HepG2 (cell line): ENCODE data around the gene AGR2. TPM values are rescaled to one million over a fixed set of nuclear protein-coding genes. Genes with fewer than 3 reads are reported as not detected.

Experiments
- ATAC-seq: fragments of 200-7000 bp; cut with Tn5 transposase; 3 replicates; pipeline ENCODE4 v1.9.1; 2020; ENCODE audit warnings: mild to moderate bottlenecking, moderate library complexity
- BruUV-seq: library from RNA; stranded (reverse); fragments of 400-500 nt; replicated peaks from 2 replicates; lab custom pipeline; 2021; lab: Mats Ljungman, UMichigan
- CTCF ChIA-PET: fragments of 300-600 bp; formaldehyde crosslinking; extraction: SDS; loops from one replicate; lab custom pipeline; 2021; ENCODE audit warnings: low total read pairs, inconsistent platforms, low intra/inter-chr PET ratio; lab: Yijun Ruan, JAX
- POLR2A ChIA-PET: fragments of 350-600 bp; sonication (Branson Sonifier 250); formaldehyde crosslinking; loops from one replicate; lab custom pipeline; 2020; ENCODE audit warnings: antibody characterized with exemption, inconsistent platforms; lab: Yijun Ruan, JAX
- DNase-seq: peaks from one replicate; pipeline ENCODE4 v3.0.0-alpha.2; 2015; ENCODE audit warnings: low spot score
- FAIRE-seq: peaks from 3 replicates; lab custom pipeline; 2011; peaks lifted over from hg19 to GRCh38; lab: Jason Lieb, UNC
- H2AFZ ChIP-seq: one replicate; pipeline ENCODE4 v1.6.1; 2011; ENCODE audit warnings: low read length, inconsistent platforms
- H3K27ac ChIP-seq: fragments of 300-600 bp; 3 replicates; pipeline ENCODE4 v1.8.0; 2011; ENCODE audit warnings: mixed run types, mild to moderate bottlenecking, mixed read lengths, low read length, inconsistent platforms; ENCODE audit not compliant: insufficient read depth; ENCODE audit errors: extremely low read length
- H3K27me3 ChIP-seq, 2 experiments: fragments of 200-600 bp in 1 of 2; 2 replicates in 1 of 2; 3 replicates in 1 of 2; pipeline versions ENCODE4 v1.6.0 to v1.8.0; 2011; ENCODE audit warnings: low read length in 2 of 2, mild to moderate bottlenecking in 2 of 2, moderate library complexity in 2 of 2, inconsistent platforms in 1 of 2; ENCODE audit not compliant: insufficient read depth in 2 of 2, control insufficient read depth in 1 of 2
- H3K36me3 ChIP-seq, 2 experiments: fragments of 200-600 bp in 1 of 2; replicated peaks in 1 of 2; 2 replicates in 1 of 2; 3 replicates in 1 of 2; pipeline versions ENCODE4 v1.5.1 to v1.8.0; 2011; ENCODE audit warnings: low read length in 2 of 2, inconsistent platforms in 1 of 2; ENCODE audit not compliant: insufficient read depth in 2 of 2, control insufficient read depth in 1 of 2
- H3K4me1 ChIP-seq: 2 replicates; pipeline ENCODE4 v1.5.1; 2012; ENCODE audit warnings: low read length, inconsistent platforms; ENCODE audit not compliant: insufficient read depth
- H3K4me2 ChIP-seq: 2 replicates; pipeline ENCODE4 v1.6.0; 2011; ENCODE audit warnings: low read depth, low read length, inconsistent platforms
- H3K4me3 ChIP-seq, 3 experiments: fragments of 200-600 bp in 1 of 3; sonication (generic), shearing (Covaris generic) in 1 of 3; replicated peaks in 1 of 3; 2 replicates each; pipeline ENCODE4 v1.5.1; 2011 to 2016; ENCODE audit warnings: low read length in 3 of 3, inconsistent platforms in 2 of 3, low read depth in 2 of 3, mild to moderate bottlenecking in 2 of 3, control low read depth in 1 of 3, mixed read lengths in 1 of 3; ENCODE audit not compliant: insufficient read depth in 1 of 3
- H3K79me2 ChIP-seq: one replicate; pipeline ENCODE4 v1.6.1; 2011; ENCODE audit warnings: low read length, inconsistent platforms; ENCODE audit not compliant: insufficient read depth
- H3K9ac ChIP-seq: 2 replicates; pipeline ENCODE4 v1.6.0; 2011; ENCODE audit warnings: mild to moderate bottlenecking, low read depth, low read length, inconsistent platforms; ENCODE audit not compliant: insufficient read depth
- H3K9me3 ChIP-seq: 2 replicates; pipeline ENCODE4 v1.5.1; 2012; ENCODE audit warnings: mild to moderate bottlenecking, low read length
- H4K20me1 ChIP-seq: 2 replicates; pipeline ENCODE4 v1.6.0; 2011; ENCODE audit warnings: inconsistent platforms, mild to moderate bottlenecking, low read length, moderate library complexity; ENCODE audit not compliant: insufficient read depth
- ERF ChIP-seq: IDR thresholded peaks from 2 replicates; pipeline ENCODE4 v1.6.1; 2018; ENCODE audit warnings: missing biosample characterization, missing genetic modification reagents
- HCFC1 ChIP-seq: fragments of 150-350 bp; IDR thresholded peaks from 2 replicates; pipeline ENCODE4 v1.6.1; 2014; ENCODE audit warnings: low read depth, low read length
- KLF6 ChIP-seq: IDR thresholded peaks from 2 replicates; pipeline ENCODE4 v1.8.0; 2016; ENCODE audit warnings: missing biosample characterization, missing genetic modification reagents
- MXI1 ChIP-seq: IDR thresholded peaks from 3 replicates; pipeline ENCODE4 v1.6.1; 2012; ENCODE audit warnings: low read depth, low read length, inconsistent platforms, borderline replicate concordance
- NAIF1 ChIP-seq: sonication (generic); formaldehyde crosslinking; IDR thresholded peaks from 2 replicates; pipeline ENCODE4 v1.5.0; 2020; ENCODE audit warnings: mild to moderate bottlenecking, missing genetic modification reagents, borderline replicate concordance
- SRF ChIP-seq: IDR thresholded peaks from 2 replicates; pipeline ENCODE4 v1.6.1; 2011; ENCODE audit warnings: mild to moderate bottlenecking, low read depth, low read length, moderate library complexity
- ZBTB46 ChIP-seq: sonication (generic); formaldehyde crosslinking; IDR thresholded peaks from 2 replicates; pipeline ENCODE4 v1.4.0; 2020; ENCODE audit warnings: mild to moderate bottlenecking, missing genetic modification reagents, borderline replicate concordance
- ZFAT ChIP-seq: sonication (generic); formaldehyde crosslinking; conservative IDR thresholded peaks from 2 replicates; pipeline ENCODE4 v1.8.1; 2023; ENCODE audit warnings: missing genetic modification reagents, inconsistent platforms
- ZNF292 ChIP-seq: sonication (generic); formaldehyde crosslinking; IDR thresholded peaks from 2 replicates; pipeline ENCODE4 v1.8.1; 2022; ENCODE audit warnings: mild to moderate bottlenecking, low read depth, missing genetic modification reagents, borderline replicate concordance
- ZSCAN30 ChIP-seq: sonication (generic); formaldehyde crosslinking; IDR thresholded peaks from 2 replicates; pipeline ENCODE4 v1.5.0; 2020; ENCODE audit warnings: mild to moderate bottlenecking, missing genetic modification reagents
- WGBS: methylation state at CpG from one replicate; pipeline ENCODE4 v1.1.6; 2017; ENCODE audit warnings: low lambda C conversion rate; 5-methylcytosine and 5-hydroxymethylcytosine counted together
- in situ Hi-C: cut with HindIII; loops from 2 replicates; pipeline ENCODE4 v1.10.0; 2017; ENCODE audit warnings: low pct_unique_long_range_greater_than_20kb; ENCODE audit not compliant: extremely low pct_ligation_motif_present
- intact Hi-C: fragments of 100-400 bp; cut with micrococcal nuclease; formaldehyde crosslinking; loops from one replicate; pipeline ENCODE4 v1.10.0; 2022; ENCODE audit not compliant: unreplicated experiment
- polyA plus RNA-seq, 8 experiments: library from polyadenylated mRNA; depleted of rRNA in 3 of 8; stranded (reverse) in 7 of 8; unstranded in 1 of 8; fragments of >200 nt; fragmentation: Illumina TruSeq in 4 of 8; extraction: Trizol in 4 of 8; gene quantifications; 2 replicates each; pipeline versions ENCODE4 v1.2.1 to v1.2.3, GENCODE V29; 2011 to 2016; ENCODE audit warnings: low read depth in 4 of 8, missing spikeins in 1 of 8, mixed read lengths in 1 of 8; ENCODE audit not compliant: insufficient read depth in 1 of 8
- total RNA-seq, 5 experiments: library from RNA; depleted of rRNA; stranded (reverse); fragments of >200 nt; fragmentation: Illumina TruSeq; extraction: Trizol; gene quantifications; 2 replicates each; pipeline ENCODE4 v1.2.3, GENCODE V29; 2016; ENCODE audit warnings: low read depth in 1 of 5
- TF ChIP-seq, protein P1 (sequence below): sonication (generic); formaldehyde crosslinking; IDR thresholded peaks from 2 replicates; pipeline ENCODE4 v1.4.0; 2020; ENCODE audit warnings: missing genetic modification reagents
- TF ChIP-seq, protein P2 (sequence below): IDR thresholded peaks from 2 replicates; pipeline ENCODE4 v1.6.1; 2018; ENCODE audit warnings: missing genetic modification reagents, mild to moderate bottlenecking, missing compliant biosample characterization

AGR2 gene
- total and polyA plus RNA-seq, 2 of the 13 experiments (the other 11 are each of a cell fraction or from before 2014, with no cell fraction given), result 1.7 to 2.9 TPM

DNA sequence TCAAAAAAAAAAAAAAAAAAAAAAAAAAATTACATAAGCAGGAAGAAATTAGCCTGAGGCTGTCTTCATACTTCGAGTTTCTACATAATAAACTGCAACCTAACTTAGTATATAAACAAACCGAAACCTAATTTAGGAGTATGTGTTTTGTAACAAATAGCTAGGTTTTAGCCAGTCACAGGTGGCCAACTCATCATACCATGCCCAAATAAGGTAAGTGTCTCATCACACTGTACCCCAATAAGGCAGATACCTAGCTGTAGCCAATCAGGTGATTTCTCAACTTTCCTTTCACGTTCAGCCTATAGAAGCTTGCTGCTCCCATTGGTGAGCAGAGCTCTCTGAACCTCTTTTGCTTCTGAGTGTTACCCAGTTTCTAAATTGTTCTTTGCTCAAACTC is 13.9 kb upstream of the AGR2 start:
- H3K9ac ChIP-seq, result no peak overlapping the region
- H3K79me2 ChIP-seq, result no peaks in the 10 kb centered on the region
- H3K9me3 ChIP-seq, result no peaks in the 10 kb centered on the region
- BruUV-seq, result no TSS peak
- no peak overlapping the region for H2AFZ ChIP-seq
- no peaks in the 10 kb centered on the region for H3K36me3 ChIP-seq
- no peak overlapping the region for H3K4me2 ChIP-seq
- no peaks in the 10 kb centered on the region; a peak in 2 of 5 replicates for H3K27me3 ChIP-seq
- no peak for FAIRE-seq
- H3K4me3 ChIP-seq, result no peak overlapping the region
- peaks cover 7% of the 10 kb centered on the region; the same call in 1 of the 2 replicates for H3K4me1 ChIP-seq
- DNase-seq, result no peak
- no peak for ATAC-seq
- WGBS, result 28% methylated on average over 3 of the region's 3 CpGs
- intact Hi-C loops (no loop called here), in situ Hi-C loops (no loop called here)
- ChIA-PET POLR2A (no interaction called here), CTCF (no interaction called here)
- no peak for TF ChIP-seq HCFC1
- TF ChIP-seq MXI1, result no peak
- TF ChIP-seq NAIF1 (CRISPR knock-in tag), result no peak
- peak; percentile 54; the same call in 1 of the 2 replicates for TF ChIP-seq SRF
- H4K20me1 ChIP-seq, result no peaks in the 10 kb centered on the region
- H3K27ac ChIP-seq, result no peak overlapping the region

DNA sequence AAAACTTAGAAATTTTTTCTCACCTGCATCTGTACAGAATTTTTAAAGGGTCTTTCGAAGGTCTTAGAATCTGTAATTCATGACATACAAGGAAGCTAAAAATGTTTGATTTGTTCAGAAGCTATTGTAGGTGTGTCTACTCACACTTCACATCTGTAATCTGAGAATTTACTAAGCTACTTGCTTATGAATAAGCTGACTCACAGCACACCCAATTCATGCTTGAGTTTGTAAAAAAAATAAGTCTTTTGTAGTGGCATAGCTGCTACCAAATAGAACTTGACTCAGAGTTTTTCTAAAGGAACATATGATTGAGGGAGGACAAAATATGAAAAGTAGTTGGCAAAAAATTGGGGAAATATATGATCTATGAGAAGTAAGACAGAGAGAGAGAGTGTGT is 12.7 kb upstream of the AGR2 start:
- Histone ChIP-seq H3K27me3 (no peaks in the 10 kb centered on the region; a peak in 2 of 5 replicates), H3K4me1 (peaks cover 7% of the 10 kb centered on the region; the same call in 1 of the 2 replicates), H3K79me2 (no peaks in the 10 kb centered on the region), H2AFZ (no peak overlapping the region), H4K20me1 (no peaks in the 10 kb centered on the region), H3K36me3 (no peaks in the 10 kb centered on the region), H3K9ac (no peak overlapping the region), H3K4me3 (no peak overlapping the region), H3K27ac (no peak overlapping the region), H3K9me3 (no peaks in the 10 kb centered on the region), H3K4me2 (no peak overlapping the region)
- ChIA-PET CTCF (no interaction called here), POLR2A (no interaction called here)
- intact Hi-C loops, result no loop called here
- ATAC-seq, result no peak
- no TSS peak for BruUV-seq
- no peak for DNase-seq
- in situ Hi-C loops, result no loop called here
- no peak for FAIRE-seq
- 0% methylated on average over 1 of the region's 1 CpG for WGBS
- TF ChIP-seq ZNF292 (CRISPR knock-in tag) (no peak), ZBTB46 (no peak), ZSCAN30 (CRISPR knock-in tag) (no peak), ERF (CRISPR knock-in tag) (no peak), KLF6 (CRISPR knock-in tag) (no peak), ZFAT (CRISPR knock-in tag) (no peak)
- TF ChIP-seq, protein P1, sequence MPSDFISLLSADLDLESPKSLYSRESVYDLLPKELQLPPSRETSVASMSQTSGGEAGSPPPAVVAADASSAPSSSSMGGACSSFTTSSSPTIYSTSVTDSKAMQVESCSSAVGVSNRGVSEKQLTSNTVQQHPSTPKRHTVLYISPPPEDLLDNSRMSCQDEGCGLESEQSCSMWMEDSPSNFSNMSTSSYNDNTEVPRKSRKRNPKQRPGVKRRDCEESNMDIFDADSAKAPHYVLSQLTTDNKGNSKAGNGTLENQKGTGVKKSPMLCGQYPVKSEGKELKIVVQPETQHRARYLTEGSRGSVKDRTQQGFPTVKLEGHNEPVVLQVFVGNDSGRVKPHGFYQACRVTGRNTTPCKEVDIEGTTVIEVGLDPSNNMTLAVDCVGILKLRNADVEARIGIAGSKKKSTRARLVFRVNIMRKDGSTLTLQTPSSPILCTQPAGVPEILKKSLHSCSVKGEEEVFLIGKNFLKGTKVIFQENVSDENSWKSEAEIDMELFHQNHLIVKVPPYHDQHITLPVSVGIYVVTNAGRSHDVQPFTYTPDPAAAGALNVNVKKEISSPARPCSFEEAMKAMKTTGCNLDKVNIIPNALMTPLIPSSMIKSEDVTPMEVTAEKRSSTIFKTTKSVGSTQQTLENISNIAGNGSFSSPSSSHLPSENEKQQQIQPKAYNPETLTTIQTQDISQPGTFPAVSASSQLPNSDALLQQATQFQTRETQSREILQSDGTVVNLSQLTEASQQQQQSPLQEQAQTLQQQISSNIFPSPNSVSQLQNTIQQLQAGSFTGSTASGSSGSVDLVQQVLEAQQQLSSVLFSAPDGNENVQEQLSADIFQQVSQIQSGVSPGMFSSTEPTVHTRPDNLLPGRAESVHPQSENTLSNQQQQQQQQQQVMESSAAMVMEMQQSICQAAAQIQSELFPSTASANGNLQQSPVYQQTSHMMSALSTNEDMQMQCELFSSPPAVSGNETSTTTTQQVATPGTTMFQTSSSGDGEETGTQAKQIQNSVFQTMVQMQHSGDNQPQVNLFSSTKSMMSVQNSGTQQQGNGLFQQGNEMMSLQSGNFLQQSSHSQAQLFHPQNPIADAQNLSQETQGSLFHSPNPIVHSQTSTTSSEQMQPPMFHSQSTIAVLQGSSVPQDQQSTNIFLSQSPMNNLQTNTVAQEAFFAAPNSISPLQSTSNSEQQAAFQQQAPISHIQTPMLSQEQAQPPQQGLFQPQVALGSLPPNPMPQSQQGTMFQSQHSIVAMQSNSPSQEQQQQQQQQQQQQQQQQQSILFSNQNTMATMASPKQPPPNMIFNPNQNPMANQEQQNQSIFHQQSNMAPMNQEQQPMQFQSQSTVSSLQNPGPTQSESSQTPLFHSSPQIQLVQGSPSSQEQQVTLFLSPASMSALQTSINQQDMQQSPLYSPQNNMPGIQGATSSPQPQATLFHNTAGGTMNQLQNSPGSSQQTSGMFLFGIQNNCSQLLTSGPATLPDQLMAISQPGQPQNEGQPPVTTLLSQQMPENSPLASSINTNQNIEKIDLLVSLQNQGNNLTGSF (CRISPR knock-in tag), result no peak
- TF ChIP-seq, protein P2, sequence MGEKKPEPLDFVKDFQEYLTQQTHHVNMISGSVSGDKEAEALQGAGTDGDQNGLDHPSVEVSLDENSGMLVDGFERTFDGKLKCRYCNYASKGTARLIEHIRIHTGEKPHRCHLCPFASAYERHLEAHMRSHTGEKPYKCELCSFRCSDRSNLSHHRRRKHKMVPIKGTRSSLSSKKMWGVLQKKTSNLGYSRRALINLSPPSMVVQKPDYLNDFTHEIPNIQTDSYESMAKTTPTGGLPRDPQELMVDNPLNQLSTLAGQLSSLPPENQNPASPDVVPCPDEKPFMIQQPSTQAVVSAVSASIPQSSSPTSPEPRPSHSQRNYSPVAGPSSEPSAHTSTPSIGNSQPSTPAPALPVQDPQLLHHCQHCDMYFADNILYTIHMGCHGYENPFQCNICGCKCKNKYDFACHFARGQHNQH, result no peak
